Prostate gland (tissue), 2 donors: ENCODE data around the gene KYAT1.
A peak's percentile ranks its signal among the peaks of the same experiment; 100 is the strongest.

Experiments used
- CTCF ChIP-seq, 4 experiments: fragments of 200-600 bp in 2 of 4; fragments of 450-650 bp in 2 of 4; sonication (generic) in 2 of 4; IDR thresholded peaks; 1 replicate in 3 of 4; 2 replicates in 1 of 4; pipeline ENCODE4 v1.5.1; 2016 to 2019; ENCODE audit warnings: antibody characterized with exemption in 4 of 4, mild to moderate bottlenecking in 2 of 4, moderate library complexity in 2 of 4
- POLR2A ChIP-seq: fragments of 450-650 bp; IDR thresholded peaks from one replicate; pipeline ENCODE4 v1.6.1; 2016; ENCODE audit warnings: antibody characterized with exemption, mild to moderate bottlenecking
- POLR2AphosphoS5 ChIP-seq: sonication (generic); formaldehyde crosslinking; IDR thresholded peaks from one replicate; pipeline ENCODE4 v1.6.1; 2017; ENCODE audit warnings: antibody characterized with exemption

GRCh38 chr9:128786681-128787601 is 94.8 kb downstream of the KYAT1 start, which contains the start of gene TBC1D13:
- peak; percentile 85 for TF ChIP-seq POLR2AphosphoS5
- peak in 2 of 4 experiments; percentile 9 to 16 for TF ChIP-seq CTCF (IDR thresholded peaks at IDR 0.05)
- TF ChIP-seq POLR2A: peak; percentile 39
